ENCODE measurements around the gene RORC. TPM values are rescaled to one million over a fixed set of nuclear protein-coding genes. Genes with fewer than 3 reads are reported as not detected.

The RORC gene
- total RNA-seq, 4 donors from 2014 or later: 0.13 to 1.8 (median 1.4) TPM; not detected in 1

DNA sequence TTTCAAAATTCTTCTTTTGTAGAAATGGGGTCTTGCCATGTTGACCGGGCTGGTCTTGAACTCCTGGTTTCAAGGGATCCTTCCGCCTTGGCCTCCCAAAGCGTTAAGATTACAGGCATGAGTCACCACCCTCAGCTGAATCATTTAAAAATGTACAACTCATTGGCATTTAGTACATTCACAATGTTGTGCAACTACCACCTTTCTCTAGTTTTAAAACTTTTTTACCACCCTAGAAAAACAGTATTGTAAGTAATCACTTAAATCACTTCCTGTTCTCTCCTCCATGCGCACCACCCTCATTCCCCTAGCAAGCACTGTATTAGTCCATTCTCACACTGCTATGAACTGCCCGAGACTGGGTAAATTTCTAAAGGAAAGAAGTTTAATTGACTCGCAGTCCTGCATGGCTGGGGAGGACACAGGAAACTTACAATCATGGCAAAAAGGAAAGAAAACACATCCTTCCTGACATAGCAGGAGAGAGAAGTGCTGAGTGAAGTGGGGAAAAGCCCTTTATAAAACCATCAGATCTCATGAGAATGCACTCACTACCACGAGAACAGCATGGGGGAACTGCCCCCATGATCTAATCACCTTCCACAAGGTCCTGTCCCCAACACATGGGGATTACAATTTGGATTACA lies 36.3 kb upstream of the RORC start:
- H3K27me3 ChIP-seq: peaks cover 20% of the 10 kb centered on the region
- H3K27ac ChIP-seq: no peak overlapping the region
- H3K36me3 ChIP-seq: peaks cover 0 to 5% of the 10 kb centered on the region in 2 donors
- H3K4me3 ChIP-seq: no peak overlapping the region
- H3K4me1 ChIP-seq: no peaks in the 10 kb centered on the region
- TF ChIP-seq EP300 (IDR thresholded peaks at IDR 0.05) (no peak), POLR2A (IDR thresholded peaks at IDR 0.05) (no peak), POLR2AphosphoS5 (IDR thresholded peaks at IDR 0.05) (no peak)
- WGBS, 2 donors (ENCODE audit: low coverage in 1 of 2): 69 to 70% methylated on average over 3 to 6 of the region's 7 CpGs
- H3K9me3 ChIP-seq: no peaks in the 10 kb centered on the region
- no peak for ATAC-seq

DNA sequence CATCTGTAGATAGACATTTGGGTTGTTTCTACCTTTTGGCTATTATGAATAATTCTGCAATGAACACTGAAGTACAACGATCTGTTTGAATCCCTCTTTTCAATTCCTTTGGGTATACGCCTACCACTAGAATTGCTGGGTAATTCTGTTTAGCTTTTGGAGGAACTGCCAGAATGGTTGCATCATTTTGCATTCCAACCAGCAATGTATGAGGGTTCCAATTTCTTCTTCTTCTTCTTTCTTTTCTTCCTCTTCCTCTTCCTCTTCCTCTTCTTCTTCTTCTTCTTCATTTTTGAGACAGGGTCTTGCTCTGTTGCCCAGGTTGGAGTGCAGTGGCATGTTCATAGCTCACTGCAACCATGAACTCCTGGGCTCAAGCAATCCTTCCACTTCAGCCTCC lies 35.7 kb upstream of the RORC start:
- Histone ChIP-seq H3K27me3 (peaks cover 20% of the 10 kb centered on the region), H3K9me3 (no peaks in the 10 kb centered on the region), H3K4me3 (no peak overlapping the region), H3K4me1 (no peaks in the 10 kb centered on the region), H3K36me3 (no peaks in the 10 kb centered on the region), H3K27ac (no peak overlapping the region)
- ATAC-seq: no peak
- TF ChIP-seq POLR2AphosphoS5 (IDR thresholded peaks at IDR 0.05): no peak
- no peak for TF ChIP-seq EP300 (IDR thresholded peaks at IDR 0.05)
- TF ChIP-seq, protein P1, sequence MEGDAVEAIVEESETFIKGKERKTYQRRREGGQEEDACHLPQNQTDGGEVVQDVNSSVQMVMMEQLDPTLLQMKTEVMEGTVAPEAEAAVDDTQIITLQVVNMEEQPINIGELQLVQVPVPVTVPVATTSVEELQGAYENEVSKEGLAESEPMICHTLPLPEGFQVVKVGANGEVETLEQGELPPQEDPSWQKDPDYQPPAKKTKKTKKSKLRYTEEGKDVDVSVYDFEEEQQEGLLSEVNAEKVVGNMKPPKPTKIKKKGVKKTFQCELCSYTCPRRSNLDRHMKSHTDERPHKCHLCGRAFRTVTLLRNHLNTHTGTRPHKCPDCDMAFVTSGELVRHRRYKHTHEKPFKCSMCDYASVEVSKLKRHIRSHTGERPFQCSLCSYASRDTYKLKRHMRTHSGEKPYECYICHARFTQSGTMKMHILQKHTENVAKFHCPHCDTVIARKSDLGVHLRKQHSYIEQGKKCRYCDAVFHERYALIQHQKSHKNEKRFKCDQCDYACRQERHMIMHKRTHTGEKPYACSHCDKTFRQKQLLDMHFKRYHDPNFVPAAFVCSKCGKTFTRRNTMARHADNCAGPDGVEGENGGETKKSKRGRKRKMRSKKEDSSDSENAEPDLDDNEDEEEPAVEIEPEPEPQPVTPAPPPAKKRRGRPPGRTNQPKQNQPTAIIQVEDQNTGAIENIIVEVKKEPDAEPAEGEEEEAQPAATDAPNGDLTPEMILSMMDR (IDR thresholded peaks at IDR 0.05): no peak
- TF ChIP-seq POLR2A (IDR thresholded peaks at IDR 0.05): no peak
- WGBS, 2 donors (ENCODE audit: low coverage in 1 of 2): 60 to 84% methylated on average over 2 of the region's 2 CpGs

DNA sequence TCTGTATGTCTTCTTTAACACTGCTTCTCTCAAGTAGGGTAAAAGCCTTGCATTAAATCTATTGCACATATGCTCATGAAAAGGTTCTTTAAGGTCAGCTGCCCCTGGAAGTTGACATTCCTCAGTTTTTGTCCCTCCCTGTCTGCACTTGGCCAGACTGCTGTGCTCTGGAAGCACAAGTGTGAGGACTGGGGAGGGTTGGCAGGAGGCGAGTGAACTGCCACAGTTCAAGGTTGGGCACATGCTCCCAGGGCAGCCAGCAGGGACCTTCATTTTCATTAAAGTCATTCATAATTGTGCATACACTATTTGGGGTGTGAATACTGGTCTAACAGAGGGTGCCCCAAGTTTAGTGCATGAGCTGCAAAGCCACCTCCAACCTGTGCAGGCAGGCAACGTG lies 32.8 kb upstream of the RORC start:
- 60% methylated on average over 1 of the region's 2 CpGs; no CpG with 5 or more reads in 1 of the 2 donors for WGBS, 2 donors (ENCODE audit: low coverage in 1 of 2)
- no peak for ATAC-seq

DNA sequence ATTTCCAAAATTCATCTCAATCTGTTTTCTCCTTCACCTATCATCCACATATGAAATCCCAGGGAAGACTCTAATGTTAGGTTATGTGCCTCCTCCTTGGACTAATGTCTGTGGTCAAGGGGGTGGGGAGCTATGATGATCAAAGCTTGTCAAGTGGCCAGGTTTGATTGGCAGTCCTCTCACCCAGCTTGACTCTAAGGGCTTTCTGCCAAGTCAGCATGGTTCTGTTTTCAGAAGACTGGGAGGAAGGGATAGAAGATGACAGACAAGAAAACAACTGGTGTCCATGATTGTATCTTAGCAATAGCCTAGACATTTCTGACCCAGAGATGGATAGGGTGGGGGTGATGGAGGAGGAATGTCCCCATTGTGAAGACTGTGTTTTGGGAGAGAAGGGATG lies 31.0 kb upstream of the RORC start:
- no peak overlapping the region for H3K4me3 ChIP-seq
- ATAC-seq: no peak
- H3K4me1 ChIP-seq: no peaks in the 10 kb centered on the region
- H3K27me3 ChIP-seq: peaks cover 20% of the 10 kb centered on the region
- TF ChIP-seq EP300 (IDR thresholded peaks at IDR 0.05) (no peak), POLR2AphosphoS5 (IDR thresholded peaks at IDR 0.05) (no peak), POLR2A (IDR thresholded peaks at IDR 0.05) (no peak)
- TF ChIP-seq, protein P1 (IDR thresholded peaks at IDR 0.05): no peak
- H3K36me3 ChIP-seq: no peaks in the 10 kb centered on the region
- no peaks in the 10 kb centered on the region for H3K9me3 ChIP-seq
- H3K27ac ChIP-seq: no peak overlapping the region

More for the DNA sequence above, 32.8 kb upstream of the RORC start:
- TF ChIP-seq, protein P1 (IDR thresholded peaks at IDR 0.05): no peak
- TF ChIP-seq POLR2A (IDR thresholded peaks at IDR 0.05) (no peak), POLR2AphosphoS5 (IDR thresholded peaks at IDR 0.05) (no peak), EP300 (IDR thresholded peaks at IDR 0.05) (no peak)
- Histone ChIP-seq H3K27me3 (peaks cover 20% of the 10 kb centered on the region), H3K36me3 (no peaks in the 10 kb centered on the region), H3K9me3 (no peaks in the 10 kb centered on the region), H3K4me1 (no peaks in the 10 kb centered on the region), H3K4me3 (no peak overlapping the region), H3K27ac (no peak overlapping the region)

DNA sequence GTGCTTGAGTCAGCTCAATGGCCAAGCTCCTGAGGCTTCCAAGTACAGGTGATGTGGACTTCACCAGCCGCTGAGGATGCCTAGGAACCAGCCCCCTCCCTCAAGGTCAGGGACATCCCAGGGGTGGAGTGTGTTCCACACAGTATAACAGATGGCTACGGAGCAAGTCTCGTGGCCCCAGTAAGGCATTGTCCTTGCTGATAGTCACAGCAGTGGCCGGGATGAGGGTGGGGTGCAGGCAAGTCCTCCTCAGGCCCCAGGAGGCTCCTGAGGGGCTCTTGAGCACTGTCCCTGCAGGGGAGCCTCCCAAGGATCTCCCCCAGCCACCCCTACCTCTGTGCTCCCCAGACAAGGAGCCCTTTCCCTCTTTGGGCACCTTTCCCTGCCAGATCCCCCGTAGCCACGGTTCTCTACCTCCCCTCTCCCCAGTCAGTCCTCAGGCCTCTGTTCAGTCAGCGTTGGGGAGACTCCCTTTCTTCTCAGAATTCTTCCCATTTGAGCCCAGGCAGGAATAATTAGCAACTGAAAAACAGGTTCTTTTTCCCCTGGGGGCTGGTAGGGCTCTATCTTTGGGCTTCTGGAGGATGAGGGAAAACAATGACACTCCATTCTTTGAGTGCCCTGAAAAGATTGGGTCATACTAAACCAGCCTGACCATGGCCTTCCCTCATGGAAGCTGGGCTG lies 29.0 kb upstream of the RORC start:
- Histone ChIP-seq H3K27me3 (peaks cover 13% of the 10 kb centered on the region), H3K36me3 (no peaks in the 10 kb centered on the region), H3K27ac (no peak overlapping the region), H3K9me3 (no peaks in the 10 kb centered on the region), H3K4me1 (no peaks in the 10 kb centered on the region), H3K4me3 (no peak overlapping the region)
- TF ChIP-seq POLR2A (IDR thresholded peaks at IDR 0.05) (no peak), EP300 (IDR thresholded peaks at IDR 0.05) (no peak), POLR2AphosphoS5 (IDR thresholded peaks at IDR 0.05) (no peak)
- TF ChIP-seq, protein P1 (IDR thresholded peaks at IDR 0.05): no peak
- ATAC-seq: no peak
- WGBS, 2 donors (ENCODE audit: low coverage in 1 of 2): 81% methylated on average over 6 of the region's 7 CpGs; no CpG with 5 or more reads in 1 of the 2 donors
